H4 (cell line): Measurements from ENCODE around the gene ERN1. TPM values are rescaled to one million over a fixed set of nuclear protein-coding genes. Genes with fewer than 3 reads are reported as not detected.

Source experiments
- DNase-seq: peaks from one replicate; pipeline ENCODE4 v3.0.0-alpha.2; 2015; ENCODE audit warnings: low spot score
- total RNA-seq: library from RNA; depleted of rRNA; stranded (reverse); fragments of >200 nt; shearing (Covaris generic); gene quantifications from 2 replicates; pipeline ENCODE4 v1.2.3, GENCODE V29; 2014

Gene ERN1
- total RNA-seq, 1 experiment from 2014 or later: 2.7 TPM

GRCh38 chr17:64158406-64158805 lies 28.5 kb upstream of the ERN1 start:
- no peak for DNase-seq

- no peak for DNase-seq
Observed at GRCh38 chr17:64157669-64158180, 27.8 kb upstream of the ERN1 start.

GRCh38 chr17:64156670-64157069 lies 26.7 kb upstream of the ERN1 start:
- no peak for DNase-seq

- no peak for DNase-seq
Observed at GRCh38 chr17:64155751-64156544, 26.0 kb upstream of the ERN1 start.

- no peak for DNase-seq
Observed at GRCh38 chr17:64155129-64155528, 25.2 kb upstream of the ERN1 start.

GRCh38 chr17:64154717-64155116 lies 24.8 kb upstream of the ERN1 start:
- no peak for DNase-seq

- no peak for DNase-seq
Observed at GRCh38 chr17:64154313-64154695, 24.4 kb upstream of the ERN1 start.

- no peak for DNase-seq
Observed at GRCh38 chr17:64153565-64154312, 23.8 kb upstream of the ERN1 start.

- no peak for DNase-seq
Observed at GRCh38 chr17:64152428-64153125, 22.6 kb upstream of the ERN1 start.

- no peak for DNase-seq
Observed at GRCh38 chr17:64151016-64151368, 21.0 kb upstream of the ERN1 start.

- DNase-seq: no peak
Observed at GRCh38 chr17:64150237-64151015, 20.5 kb upstream of the ERN1 start.

GRCh38 chr17:64149196-64149595 lies 19.3 kb upstream of the ERN1 start:
- DNase-seq: no peak

- DNase-seq: no peak
Observed at GRCh38 chr17:64148699-64149098, 18.8 kb upstream of the ERN1 start.

- DNase-seq: no peak
Observed at GRCh38 chr17:64148017-64148631, 18.2 kb upstream of the ERN1 start.

- DNase-seq: no peak
Observed at GRCh38 chr17:64147110-64148016, 17.4 kb upstream of the ERN1 start.

GRCh38 chr17:64146418-64147109 lies 16.6 kb upstream of the ERN1 start:
- peak; percentile 48 for DNase-seq

- DNase-seq: peak; percentile 100
Observed at GRCh38 chr17:64145751-64146417, 15.9 kb upstream of the ERN1 start.

GRCh38 chr17:64145375-64145750 lies 15.4 kb upstream of the ERN1 start:
- DNase-seq: no peak

GRCh38 chr17:64139542-64139941 lies 9.6 kb upstream of the ERN1 start:
- no peak for DNase-seq
